Keratinocyte (primary cell): Measurements from ENCODE around the gene ZNF69. TPM values are rescaled to one million over a fixed set of nuclear protein-coding genes. Genes with fewer than 3 reads are reported as not detected.

ENCODE experiments used
- DNase-seq: peaks from one replicate; pipeline ENCODE4 v3.0.0-alpha.2; 2011; ENCODE audit warnings: low read depth, missing footprints, low spot score
- FAIRE-seq: peaks from 2 replicates; lab custom pipeline; 2011; peaks lifted over from hg19 to GRCh38; lab: Jason Lieb, UNC
- H2AFZ ChIP-seq: 2 replicates; pipeline ENCODE4 v1.6.0; 2012; ENCODE audit warnings: low read length, control low read depth, inconsistent platforms; ENCODE audit not compliant: control insufficient read depth
- H3K27ac ChIP-seq: 2 replicates; pipeline ENCODE4 v1.5.1; 2011; ENCODE audit warnings: low read length; ENCODE audit not compliant: control insufficient read depth, insufficient read depth
- H3K27me3 ChIP-seq: 3 replicates; pipeline ENCODE4 v1.6.0; 2011; ENCODE audit warnings: low read length; ENCODE audit not compliant: control insufficient read depth, insufficient read depth; ENCODE audit errors: extremely low read depth
- H3K36me3 ChIP-seq, 2 experiments: 2 replicates in 1 of 2; 3 replicates in 1 of 2; pipeline ENCODE4 v1.5.1; 2011; ENCODE audit warnings: low read length in 2 of 2, mild to moderate bottlenecking in 1 of 2; ENCODE audit not compliant: control insufficient read depth in 2 of 2, insufficient read depth in 2 of 2; ENCODE audit errors: extremely low read depth in 1 of 2
- H3K4me1 ChIP-seq: 3 replicates; pipeline ENCODE4 v1.5.1; 2011; ENCODE audit warnings: low read length; ENCODE audit not compliant: control insufficient read depth, insufficient read depth; ENCODE audit errors: extremely low read depth
- H3K4me2 ChIP-seq: 3 replicates; pipeline ENCODE4 v1.6.0; 2011; ENCODE audit warnings: low read depth, low read length; ENCODE audit not compliant: control insufficient read depth, insufficient read depth; ENCODE audit errors: extremely low read depth
- H3K4me3 ChIP-seq, 3 experiments: fragments of 200-600 bp in 1 of 3; sonication (generic) in 1 of 3; 2 replicates in 2 of 3; 3 replicates in 1 of 3; pipeline ENCODE4 v1.5.1; 2011 to 2016; ENCODE audit warnings: low read length in 3 of 3, mild to moderate bottlenecking in 3 of 3, control low read depth in 2 of 3, inconsistent platforms in 1 of 3, low read depth in 1 of 3, mixed read lengths in 1 of 3, mixed run types in 1 of 3, moderate library complexity in 1 of 3; ENCODE audit not compliant: control insufficient read depth in 2 of 3, insufficient read depth in 2 of 3; ENCODE audit errors: extremely low read depth in 1 of 3
- H3K79me2 ChIP-seq: 2 replicates; pipeline ENCODE4 v1.6.0; 2012; ENCODE audit warnings: low read length; ENCODE audit not compliant: control insufficient read depth, insufficient read depth
- H3K9ac ChIP-seq: 3 replicates; pipeline ENCODE4 v1.6.0; 2011; ENCODE audit warnings: low read length; ENCODE audit not compliant: control insufficient read depth, insufficient read depth; ENCODE audit errors: extremely low read depth
- H3K9me1 ChIP-seq: 3 replicates; pipeline ENCODE4 v1.6.0; 2011; ENCODE audit warnings: low read length; ENCODE audit not compliant: control insufficient read depth, insufficient read depth; ENCODE audit errors: extremely low read depth
- H3K9me3 ChIP-seq: 2 replicates; pipeline ENCODE4 v1.5.1; 2012; ENCODE audit warnings: low read depth, low read length; ENCODE audit not compliant: control insufficient read depth
- H4K20me1 ChIP-seq: 3 replicates; pipeline ENCODE4 v1.6.0; 2011; ENCODE audit warnings: low read length; ENCODE audit not compliant: control insufficient read depth, insufficient read depth; ENCODE audit errors: extremely low read depth
- CTCF ChIP-seq, 3 experiments: IDR thresholded peaks in 1 of 3; conservative IDR thresholded peaks in 1 of 3; optimal IDR thresholded peaks in 1 of 3; 2 replicates in 2 of 3; 3 replicates in 1 of 3; pipeline versions ENCODE3 to v1.5.1; 2011; ENCODE audit warnings: low read length in 3 of 3, mild to moderate bottlenecking in 3 of 3, moderate library complexity in 2 of 3, control low read depth in 1 of 3, inconsistent platforms in 1 of 3; ENCODE audit not compliant: insufficient read depth in 2 of 3; ENCODE audit errors: extremely low read depth in 1 of 3
- EZH2 ChIP-seq: IDR thresholded peaks from one replicate; pipeline ENCODE4 v1.6.1; 2012; ENCODE audit warnings: inconsistent platforms, mild to moderate bottlenecking, low read length, moderate library complexity
- dilution Hi-C: fragments of 300-500 bp; cut with MboI; formaldehyde crosslinking; loops from one replicate; pipeline ENCODE4 v1.7.0; 2020; ENCODE audit warnings: low sequenced_read_pairs; ENCODE audit not compliant: extremely low pct_ligation_motif_present
- polyA plus RNA-seq, 5 experiments: library from polyadenylated mRNA; depleted of rRNA in 3 of 5; stranded (reverse) in 3 of 5; stranded (forward) in 1 of 5; unstranded in 1 of 5; fragments of >200 nt; gene quantifications; 1 replicate in 1 of 5; 2 replicates in 3 of 5; 3 replicates in 1 of 5; pipeline versions ENCODE4 v1.2.1 to v1.2.3, GENCODE V29; 2011 to 2012; ENCODE audit warnings: missing spikeins in 2 of 5, low read depth in 1 of 5, low replicate concordance in 1 of 5

ZNF69 gene
- polyA plus RNA-seq, 1 donor (not counting 4 experiments of a cell fraction or from before 2014, with no cell fraction given) = 0.56 TPM

GRCh38 chr19:11890634-11891033 is 3.1 kb downstream of the ZNF69 start:
- dilution Hi-C loops = no loop called here
- Histone ChIP-seq H3K4me3 (no peak overlapping the region), H3K36me3 (no peaks in the 10 kb centered on the region), H3K79me2 (no peaks in the 10 kb centered on the region), H4K20me1 (no peaks in the 10 kb centered on the region), H2AFZ (no peak overlapping the region), H3K27me3 (no peaks in the 10 kb centered on the region), H3K9me3 (no peaks in the 10 kb centered on the region), H3K4me2 (no peak overlapping the region), H3K27ac (no peak overlapping the region), H3K4me1 (no peaks in the 10 kb centered on the region), H3K9me1 (no peaks in the 10 kb centered on the region), H3K9ac (no peak overlapping the region)
- no peak for DNase-seq
- TF ChIP-seq CTCF (optimal IDR thresholded peaks at IDR 0.05 in 1 of 3, IDR thresholded peaks at IDR 0.05 in 1 of 3, conservative IDR thresholded peaks at IDR 0.05 in 1 of 3; ENCODE audit: extremely low read depth in 1 of 3, insufficient read depth in 2 of 3, low read length in 3 of 3) = no peak
- no peak for TF ChIP-seq EZH2
- FAIRE-seq = no peak

- Histone ChIP-seq H2AFZ (no peak overlapping the region), H3K9me3 (no peaks in the 10 kb centered on the region), H3K4me1 (no peaks in the 10 kb centered on the region), H3K9me1 (no peaks in the 10 kb centered on the region), H3K9ac (no peak overlapping the region), H3K27ac (no peak overlapping the region), H4K20me1 (no peaks in the 10 kb centered on the region), H3K36me3 (no peaks in the 10 kb centered on the region), H3K27me3 (no peaks in the 10 kb centered on the region), H3K4me2 (no peak overlapping the region), H3K79me2 (no peaks in the 10 kb centered on the region), H3K4me3 (no peak overlapping the region)
- no peak for FAIRE-seq
- TF ChIP-seq CTCF (optimal IDR thresholded peaks at IDR 0.05 in 1 of 3, IDR thresholded peaks at IDR 0.05 in 1 of 3, conservative IDR thresholded peaks at IDR 0.05 in 1 of 3; ENCODE audit: extremely low read depth in 1 of 3, insufficient read depth in 2 of 3, low read length in 3 of 3) = no peak
- TF ChIP-seq EZH2 = no peak
- no peak for DNase-seq
- dilution Hi-C loops = no loop called here
Observed at GRCh38 chr19:11894851-11895250, 7.3 kb downstream of the ZNF69 start.
